SK-N-SH treated with all-trans-retinoic acid at 6 μM for 48 hours (cell line): ENCODE measurements around the gene RAB11FIP4.

Source experiments
- ATAC-seq: fragments of 200-7000 bp; cut with Tn5 transposase; 3 replicates; pipeline ENCODE4 v1.9.1; 2020; ENCODE audit warnings: mild to moderate bottlenecking, moderate library complexity
- BACH2 ChIP-seq: fragments of 250-450 bp; sonication (Bioruptor Pico); IDR thresholded peaks from 2 replicates; pipeline ENCODE4 v1.9.0; 2021; ENCODE audit warnings: mild to moderate bottlenecking, borderline replicate concordance
- CREB5 ChIP-seq: fragments of 250-450 bp; sonication (Bioruptor Pico); IDR thresholded peaks from 2 replicates; pipeline ENCODE4 v1.5.1; 2020; ENCODE audit warnings: low read depth, mild to moderate bottlenecking, moderate library complexity
- CSDC2 ChIP-seq: fragments of 250-450 bp; sonication (Bioruptor Pico); IDR thresholded peaks from 2 replicates; pipeline ENCODE4 v1.5.0; 2020; ENCODE audit warnings: mild to moderate bottlenecking, moderate library complexity
- ESRRG ChIP-seq: fragments of 250-450 bp; sonication (Bioruptor Pico); IDR thresholded peaks from 2 replicates; pipeline ENCODE4 v1.6.1; 2021; ENCODE audit warnings: mild to moderate bottlenecking
- GLIS3 ChIP-seq: fragments of 250-450 bp; sonication (Bioruptor Pico); IDR thresholded peaks from 2 replicates; pipeline ENCODE4 v1.5.0; 2020; ENCODE audit warnings: mild to moderate bottlenecking, moderate library complexity
- ISL1 ChIP-seq: fragments of 250-450 bp; sonication (Bioruptor Pico); IDR thresholded peaks from 2 replicates; pipeline ENCODE4 v2.1.2; 2022; ENCODE audit warnings: mild to moderate bottlenecking, moderate library complexity
- OSR1 ChIP-seq: fragments of 250-450 bp; sonication (Bioruptor Pico); IDR thresholded peaks from 2 replicates; pipeline ENCODE4 v1.8.0; 2022; ENCODE audit warnings: moderate library complexity, mild to moderate bottlenecking, inconsistent platforms
- POU6F1 ChIP-seq: fragments of 250-450 bp; sonication (Bioruptor Pico); IDR thresholded peaks from 2 replicates; pipeline ENCODE4 v1.8.0; 2021; ENCODE audit warnings: low read depth, mild to moderate bottlenecking, moderate library complexity, borderline replicate concordance
- PPARA ChIP-seq: fragments of 250-450 bp; sonication (Bioruptor Pico); IDR thresholded peaks from 2 replicates; pipeline ENCODE4 v1.5.0; 2020; ENCODE audit warnings: mild to moderate bottlenecking, borderline replicate concordance
- RARB ChIP-seq: fragments of 250-450 bp; sonication (Bioruptor Pico); IDR thresholded peaks from 2 replicates; pipeline ENCODE4 v1.8.0; 2021; ENCODE audit warnings: mild to moderate bottlenecking, moderate library complexity
- SNAI2 ChIP-seq: fragments of 250-450 bp; sonication (Bioruptor Pico); IDR thresholded peaks from 2 replicates; pipeline ENCODE4 v1.5.0; 2020; ENCODE audit warnings: mild to moderate bottlenecking, moderate library complexity
- TCF4 ChIP-seq: fragments of 250-450 bp; sonication (Bioruptor Pico); IDR thresholded peaks from 2 replicates; pipeline ENCODE4 v1.8.0; 2021; ENCODE audit warnings: mild to moderate bottlenecking, moderate library complexity, borderline replicate concordance
- TOX ChIP-seq: fragments of 250-450 bp; sonication (Bioruptor Pico); IDR thresholded peaks from 2 replicates; pipeline ENCODE4 v1.8.0; 2021; ENCODE audit warnings: mild to moderate bottlenecking, moderate library complexity, borderline replicate concordance
- TSHZ2 ChIP-seq: fragments of 250-450 bp; sonication (Bioruptor Pico); IDR thresholded peaks from 2 replicates; pipeline ENCODE4 v1.5.0; 2020; ENCODE audit warnings: mild to moderate bottlenecking, moderate library complexity
- ZFP3 ChIP-seq: fragments of 250-450 bp; sonication (Bioruptor Pico); IDR thresholded peaks from 2 replicates; pipeline ENCODE4 v1.5.0; 2020; ENCODE audit warnings: mild to moderate bottlenecking, moderate library complexity
- ZNF565 ChIP-seq: fragments of 450-650 bp; formaldehyde crosslinking; conservative IDR thresholded peaks from 2 replicates; pipeline ENCODE4 v1.5.0; 2020; ENCODE audit warnings: low read depth, mild to moderate bottlenecking, moderate library complexity
- ZNF70 ChIP-seq: fragments of 450-650 bp; formaldehyde crosslinking; IDR thresholded peaks from 2 replicates; pipeline ENCODE4 v1.5.0; 2020; ENCODE audit warnings: mild to moderate bottlenecking, moderate library complexity
- ZNF8 ChIP-seq: fragments of 450-650 bp; formaldehyde crosslinking; IDR thresholded peaks from 2 replicates; pipeline ENCODE4 v1.5.0; 2020; ENCODE audit warnings: mild to moderate bottlenecking, moderate library complexity
- TF ChIP-seq, protein P1 (sequence below): fragments of 250-450 bp; sonication (Bioruptor Pico); IDR thresholded peaks from 2 replicates; pipeline ENCODE4 v1.8.0; 2020; ENCODE audit warnings: mild to moderate bottlenecking, moderate library complexity, borderline replicate concordance
- TF ChIP-seq, protein P2 (sequence below): fragments of 250-450 bp; sonication (Bioruptor Pico); IDR thresholded peaks from 2 replicates; pipeline ENCODE4 v1.5.1; 2021; ENCODE audit warnings: mild to moderate bottlenecking, moderate library complexity

RAB11FIP4 gene

DNA sequence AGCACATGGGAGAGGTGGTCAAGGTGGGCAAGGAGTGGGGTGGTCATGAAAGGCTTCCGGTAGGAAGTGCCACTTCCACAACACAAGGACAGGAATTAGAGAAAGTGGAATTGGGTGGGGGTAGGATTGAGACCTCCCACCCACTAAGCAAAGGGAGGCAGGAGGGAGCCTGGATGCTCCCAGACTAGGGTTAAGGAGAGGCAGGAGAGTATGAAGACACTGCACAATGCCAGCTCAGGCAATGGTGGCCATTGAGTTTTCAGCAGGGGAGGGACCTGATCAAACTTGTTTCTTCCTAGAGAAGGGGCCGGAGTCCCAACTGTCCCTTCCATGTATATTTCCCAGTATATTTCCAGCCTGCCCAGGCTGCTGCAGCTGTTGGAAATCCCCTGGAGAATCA, 3.1 kb upstream of the RAB11FIP4 start (continued):
- TF ChIP-seq TSHZ2: no peak

GRCh38 chr17:31388770-31389656, 2.5 kb upstream of the RAB11FIP4 start:
- ATAC-seq: peak; percentile 65
- TF ChIP-seq, protein P1, sequence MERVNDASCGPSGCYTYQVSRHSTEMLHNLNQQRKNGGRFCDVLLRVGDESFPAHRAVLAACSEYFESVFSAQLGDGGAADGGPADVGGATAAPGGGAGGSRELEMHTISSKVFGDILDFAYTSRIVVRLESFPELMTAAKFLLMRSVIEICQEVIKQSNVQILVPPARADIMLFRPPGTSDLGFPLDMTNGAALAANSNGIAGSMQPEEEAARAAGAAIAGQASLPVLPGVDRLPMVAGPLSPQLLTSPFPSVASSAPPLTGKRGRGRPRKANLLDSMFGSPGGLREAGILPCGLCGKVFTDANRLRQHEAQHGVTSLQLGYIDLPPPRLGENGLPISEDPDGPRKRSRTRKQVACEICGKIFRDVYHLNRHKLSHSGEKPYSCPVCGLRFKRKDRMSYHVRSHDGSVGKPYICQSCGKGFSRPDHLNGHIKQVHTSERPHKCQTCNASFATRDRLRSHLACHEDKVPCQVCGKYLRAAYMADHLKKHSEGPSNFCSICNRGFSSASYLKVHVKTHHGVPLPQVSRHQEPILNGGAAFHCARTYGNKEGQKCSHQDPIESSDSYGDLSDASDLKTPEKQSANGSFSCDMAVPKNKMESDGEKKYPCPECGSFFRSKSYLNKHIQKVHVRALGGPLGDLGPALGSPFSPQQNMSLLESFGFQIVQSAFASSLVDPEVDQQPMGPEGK: no peak
- TF ChIP-seq, protein P2, sequence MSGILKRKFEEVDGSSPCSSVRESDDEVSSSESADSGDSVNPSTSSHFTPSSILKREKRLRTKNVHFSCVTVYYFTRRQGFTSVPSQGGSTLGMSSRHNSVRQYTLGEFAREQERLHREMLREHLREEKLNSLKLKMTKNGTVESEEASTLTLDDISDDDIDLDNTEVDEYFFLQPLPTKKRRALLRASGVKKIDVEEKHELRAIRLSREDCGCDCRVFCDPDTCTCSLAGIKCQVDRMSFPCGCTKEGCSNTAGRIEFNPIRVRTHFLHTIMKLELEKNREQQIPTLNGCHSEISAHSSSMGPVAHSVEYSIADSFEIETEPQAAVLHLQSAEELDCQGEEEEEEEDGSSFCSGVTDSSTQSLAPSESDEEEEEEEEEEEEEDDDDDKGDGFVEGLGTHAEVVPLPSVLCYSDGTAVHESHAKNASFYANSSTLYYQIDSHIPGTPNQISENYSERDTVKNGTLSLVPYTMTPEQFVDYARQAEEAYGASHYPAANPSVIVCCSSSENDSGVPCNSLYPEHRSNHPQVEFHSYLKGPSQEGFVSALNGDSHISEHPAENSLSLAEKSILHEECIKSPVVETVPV (CRISPR knock-in tag): no peak
- TF ChIP-seq ISL1 (no peak), GLIS3 (CRISPR knock-in tag) (no peak), CSDC2 (CRISPR knock-in tag) (no peak), POU6F1 (CRISPR knock-in tag) (no peak), TOX (CRISPR knock-in tag) (no peak), TCF4 (CRISPR knock-in tag) (no peak), ZNF70 (CRISPR knock-in tag) (no peak), BACH2 (no peak), OSR1 (CRISPR knock-in tag) (no peak), RARB (CRISPR knock-in tag) (no peak), ZFP3 (CRISPR knock-in tag) (no peak), ZNF565 (no peak), ESRRG (CRISPR knock-in tag) (no peak), TSHZ2 (no peak)

DNA sequence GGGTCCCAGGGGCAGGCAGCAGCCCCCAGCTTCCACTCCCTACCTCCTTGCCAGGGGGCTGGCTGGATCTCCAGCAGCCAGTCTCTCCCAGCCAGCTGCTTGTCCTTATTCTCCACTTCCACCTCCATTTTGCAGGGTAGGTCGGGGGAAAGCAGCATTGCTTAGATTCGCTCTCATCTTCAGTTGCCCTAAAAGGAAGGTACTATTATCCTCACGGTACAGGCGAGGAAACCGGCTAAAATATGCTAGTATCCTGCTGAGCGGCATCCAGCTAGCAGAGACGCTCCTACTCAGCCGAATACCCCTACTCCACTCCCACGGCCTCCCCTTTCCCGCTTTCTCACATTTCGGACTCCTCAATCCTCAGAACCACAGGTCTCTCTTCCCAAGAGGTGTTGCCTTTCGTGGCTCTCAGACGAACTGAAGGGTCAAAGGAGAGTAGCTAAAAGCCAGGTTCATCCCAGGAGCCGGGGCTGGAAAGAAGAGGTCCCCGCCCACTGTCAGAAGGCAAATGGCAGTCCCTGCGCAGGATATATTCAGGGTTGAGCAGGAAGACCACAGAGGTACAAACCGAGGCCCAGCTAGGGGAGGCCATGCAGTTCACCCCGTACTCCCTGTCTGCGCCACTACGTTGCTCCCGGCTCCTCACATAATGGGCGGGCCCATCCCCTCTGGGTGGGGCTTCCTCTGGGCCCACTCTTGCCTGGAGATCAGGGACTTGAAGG, 1.7 kb upstream of the RAB11FIP4 start:
- ATAC-seq: no peak
- no peak for TF ChIP-seq CREB5 (CRISPR knock-in tag)
- no peak for TF ChIP-seq CSDC2 (CRISPR knock-in tag)
- no peak for TF ChIP-seq TCF4 (CRISPR knock-in tag)
- no peak for TF ChIP-seq SNAI2 (CRISPR knock-in tag)
- TF ChIP-seq ZNF8 (CRISPR knock-in tag): no peak
- TF ChIP-seq PPARA (CRISPR knock-in tag): no peak
- TF ChIP-seq BACH2: no peak
- no peak for TF ChIP-seq TSHZ2
- TF ChIP-seq OSR1 (CRISPR knock-in tag): no peak
